HepG2 (cell line): ENCODE results near the gene RAB30. TPM values are rescaled to one million over a fixed set of nuclear protein-coding genes. Genes with fewer than 3 reads are reported as not detected.

ENCODE experiments used
- ATAC-seq: fragments of 200-7000 bp; cut with Tn5 transposase; 3 replicates; pipeline ENCODE4 v1.9.1; 2020; ENCODE audit warnings: mild to moderate bottlenecking, moderate library complexity
- BruUV-seq: library from RNA; stranded (reverse); fragments of 400-500 nt; replicated peaks from 2 replicates; lab custom pipeline; 2021; lab: Mats Ljungman, UMichigan
- CTCF ChIA-PET: fragments of 300-600 bp; formaldehyde crosslinking; extraction: SDS; loops from one replicate; lab custom pipeline; 2021; ENCODE audit warnings: low total read pairs, inconsistent platforms, low intra/inter-chr PET ratio; lab: Yijun Ruan, JAX
- POLR2A ChIA-PET: fragments of 350-600 bp; sonication (Branson Sonifier 250); formaldehyde crosslinking; loops from one replicate; lab custom pipeline; 2020; ENCODE audit warnings: antibody characterized with exemption, inconsistent platforms; lab: Yijun Ruan, JAX
- DNase-seq: peaks from one replicate; pipeline ENCODE4 v3.0.0-alpha.2; 2015; ENCODE audit warnings: low spot score
- FAIRE-seq: peaks from 3 replicates; lab custom pipeline; 2011; peaks lifted over from hg19 to GRCh38; lab: Jason Lieb, UNC
- H2AFZ ChIP-seq: one replicate; pipeline ENCODE4 v1.6.1; 2011; ENCODE audit warnings: low read length, inconsistent platforms
- H3K27ac ChIP-seq: fragments of 300-600 bp; 3 replicates; pipeline ENCODE4 v1.8.0; 2011; ENCODE audit warnings: mixed run types, mild to moderate bottlenecking, mixed read lengths, low read length, inconsistent platforms; ENCODE audit not compliant: insufficient read depth; ENCODE audit errors: extremely low read length
- H3K27me3 ChIP-seq, 2 experiments: fragments of 200-600 bp in 1 of 2; 2 replicates in 1 of 2; 3 replicates in 1 of 2; pipeline versions ENCODE4 v1.6.0 to v1.8.0; 2011; ENCODE audit warnings: low read length in 2 of 2, mild to moderate bottlenecking in 2 of 2, moderate library complexity in 2 of 2, inconsistent platforms in 1 of 2; ENCODE audit not compliant: insufficient read depth in 2 of 2, control insufficient read depth in 1 of 2
- H3K36me3 ChIP-seq, 2 experiments: fragments of 200-600 bp in 1 of 2; replicated peaks in 1 of 2; 2 replicates in 1 of 2; 3 replicates in 1 of 2; pipeline versions ENCODE4 v1.5.1 to v1.8.0; 2011; ENCODE audit warnings: low read length in 2 of 2, inconsistent platforms in 1 of 2; ENCODE audit not compliant: insufficient read depth in 2 of 2, control insufficient read depth in 1 of 2
- H3K4me1 ChIP-seq: 2 replicates; pipeline ENCODE4 v1.5.1; 2012; ENCODE audit warnings: low read length, inconsistent platforms; ENCODE audit not compliant: insufficient read depth
- H3K4me2 ChIP-seq: 2 replicates; pipeline ENCODE4 v1.6.0; 2011; ENCODE audit warnings: low read depth, low read length, inconsistent platforms
- H3K4me3 ChIP-seq, 3 experiments: fragments of 200-600 bp in 1 of 3; sonication (generic), shearing (Covaris generic) in 1 of 3; replicated peaks in 1 of 3; 2 replicates each; pipeline ENCODE4 v1.5.1; 2011 to 2016; ENCODE audit warnings: low read length in 3 of 3, inconsistent platforms in 2 of 3, low read depth in 2 of 3, mild to moderate bottlenecking in 2 of 3, control low read depth in 1 of 3, mixed read lengths in 1 of 3; ENCODE audit not compliant: insufficient read depth in 1 of 3
- H3K79me2 ChIP-seq: one replicate; pipeline ENCODE4 v1.6.1; 2011; ENCODE audit warnings: low read length, inconsistent platforms; ENCODE audit not compliant: insufficient read depth
- H3K9ac ChIP-seq: 2 replicates; pipeline ENCODE4 v1.6.0; 2011; ENCODE audit warnings: mild to moderate bottlenecking, low read depth, low read length, inconsistent platforms; ENCODE audit not compliant: insufficient read depth
- H3K9me3 ChIP-seq: 2 replicates; pipeline ENCODE4 v1.5.1; 2012; ENCODE audit warnings: mild to moderate bottlenecking, low read length
- H4K20me1 ChIP-seq: 2 replicates; pipeline ENCODE4 v1.6.0; 2011; ENCODE audit warnings: inconsistent platforms, mild to moderate bottlenecking, low read length, moderate library complexity; ENCODE audit not compliant: insufficient read depth
- HNRNPH1 ChIP-seq: fragments of 200-400 bp; formaldehyde crosslinking; optimal IDR thresholded peaks from 2 replicates; pipeline ENCODE3; 2017; ENCODE audit warnings: mild to moderate bottlenecking, low read depth, low read length
- LCORL ChIP-seq, 2 experiments: fragments of 450-650 bp in 1 of 2; sonication (generic) in 1 of 2; formaldehyde crosslinking in 1 of 2; IDR thresholded peaks; 2 replicates each; pipeline versions ENCODE4 v1.5.0 to v1.6.1; 2017 to 2020; ENCODE audit warnings: antibody characterized with exemption in 1 of 2, missing genetic modification reagents in 1 of 2
- WGBS: methylation state at CpG from one replicate; pipeline ENCODE4 v1.1.6; 2017; ENCODE audit warnings: low lambda C conversion rate; 5-methylcytosine and 5-hydroxymethylcytosine counted together
- in situ Hi-C: cut with HindIII; loops from 2 replicates; pipeline ENCODE4 v1.10.0; 2017; ENCODE audit warnings: low pct_unique_long_range_greater_than_20kb; ENCODE audit not compliant: extremely low pct_ligation_motif_present
- intact Hi-C: fragments of 100-400 bp; cut with micrococcal nuclease; formaldehyde crosslinking; loops from one replicate; pipeline ENCODE4 v1.10.0; 2022; ENCODE audit not compliant: unreplicated experiment
- polyA plus RNA-seq, 8 experiments: library from polyadenylated mRNA; depleted of rRNA in 3 of 8; stranded (reverse) in 7 of 8; unstranded in 1 of 8; fragments of >200 nt; fragmentation: Illumina TruSeq in 4 of 8; extraction: Trizol in 4 of 8; gene quantifications; 2 replicates each; pipeline versions ENCODE4 v1.2.1 to v1.2.3, GENCODE V29; 2011 to 2016; ENCODE audit warnings: low read depth in 4 of 8, missing spikeins in 1 of 8, mixed read lengths in 1 of 8; ENCODE audit not compliant: insufficient read depth in 1 of 8
- total RNA-seq, 5 experiments: library from RNA; depleted of rRNA; stranded (reverse); fragments of >200 nt; fragmentation: Illumina TruSeq; extraction: Trizol; gene quantifications; 2 replicates each; pipeline ENCODE4 v1.2.3, GENCODE V29; 2016; ENCODE audit warnings: low read depth in 1 of 5
- TF ChIP-seq, protein P1 (sequence below): sonication (generic); formaldehyde crosslinking; IDR thresholded peaks from 2 replicates; pipeline ENCODE4 v1.8.0; 2022; ENCODE audit warnings: mild to moderate bottlenecking, missing genetic modification reagents; ENCODE audit not compliant: insufficient replicate concordance
- TF ChIP-seq, protein P2 (sequence below): sonication (generic); formaldehyde crosslinking; IDR thresholded peaks from 2 replicates; pipeline ENCODE4 v1.4.0; 2020; ENCODE audit warnings: missing genetic modification reagents
- TF ChIP-seq, protein P3 (sequence below): sonication (generic); formaldehyde crosslinking; IDR thresholded peaks from 2 replicates; pipeline ENCODE4 v1.4.0; 2020; ENCODE audit warnings: missing genetic modification reagents

The RAB30 gene
- total and polyA plus RNA-seq, 2 of the 13 experiments (the other 11 are each of a cell fraction or from before 2014, with no cell fraction given), result 3.7 to 5.0 TPM

DNA sequence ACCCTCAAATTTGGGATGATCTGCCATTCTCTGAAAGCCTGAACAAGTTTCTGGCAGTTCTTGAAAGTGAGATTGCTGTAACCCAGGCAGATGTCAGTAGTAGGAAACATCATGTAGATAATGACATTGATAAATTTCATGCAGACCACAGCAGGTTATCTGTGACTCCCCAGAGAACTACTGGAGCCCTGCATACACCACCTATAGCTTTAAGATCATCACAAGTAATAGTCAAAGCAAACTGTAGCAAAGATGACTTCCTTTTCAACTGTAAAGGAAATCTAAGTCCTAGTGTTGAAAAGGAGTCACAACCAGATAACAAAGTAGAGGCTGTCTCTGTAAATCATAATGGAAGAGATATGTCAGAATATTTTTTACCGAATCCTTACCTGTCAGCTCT lies 139.1 kb downstream of the RAB30 start:
- intact Hi-C loops, result no loop called here

More for the DNA sequence above, 139.1 kb downstream of the RAB30 start:
- no peak overlapping the region for H3K9ac ChIP-seq
- TF ChIP-seq, protein P1, sequence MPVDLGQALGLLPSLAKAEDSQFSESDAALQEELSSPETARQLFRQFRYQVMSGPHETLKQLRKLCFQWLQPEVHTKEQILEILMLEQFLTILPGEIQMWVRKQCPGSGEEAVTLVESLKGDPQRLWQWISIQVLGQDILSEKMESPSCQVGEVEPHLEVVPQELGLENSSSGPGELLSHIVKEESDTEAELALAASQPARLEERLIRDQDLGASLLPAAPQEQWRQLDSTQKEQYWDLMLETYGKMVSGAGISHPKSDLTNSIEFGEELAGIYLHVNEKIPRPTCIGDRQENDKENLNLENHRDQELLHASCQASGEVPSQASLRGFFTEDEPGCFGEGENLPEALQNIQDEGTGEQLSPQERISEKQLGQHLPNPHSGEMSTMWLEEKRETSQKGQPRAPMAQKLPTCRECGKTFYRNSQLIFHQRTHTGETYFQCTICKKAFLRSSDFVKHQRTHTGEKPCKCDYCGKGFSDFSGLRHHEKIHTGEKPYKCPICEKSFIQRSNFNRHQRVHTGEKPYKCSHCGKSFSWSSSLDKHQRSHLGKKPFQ (CRISPR knock-in tag), result no peak
- TF ChIP-seq, protein P2, sequence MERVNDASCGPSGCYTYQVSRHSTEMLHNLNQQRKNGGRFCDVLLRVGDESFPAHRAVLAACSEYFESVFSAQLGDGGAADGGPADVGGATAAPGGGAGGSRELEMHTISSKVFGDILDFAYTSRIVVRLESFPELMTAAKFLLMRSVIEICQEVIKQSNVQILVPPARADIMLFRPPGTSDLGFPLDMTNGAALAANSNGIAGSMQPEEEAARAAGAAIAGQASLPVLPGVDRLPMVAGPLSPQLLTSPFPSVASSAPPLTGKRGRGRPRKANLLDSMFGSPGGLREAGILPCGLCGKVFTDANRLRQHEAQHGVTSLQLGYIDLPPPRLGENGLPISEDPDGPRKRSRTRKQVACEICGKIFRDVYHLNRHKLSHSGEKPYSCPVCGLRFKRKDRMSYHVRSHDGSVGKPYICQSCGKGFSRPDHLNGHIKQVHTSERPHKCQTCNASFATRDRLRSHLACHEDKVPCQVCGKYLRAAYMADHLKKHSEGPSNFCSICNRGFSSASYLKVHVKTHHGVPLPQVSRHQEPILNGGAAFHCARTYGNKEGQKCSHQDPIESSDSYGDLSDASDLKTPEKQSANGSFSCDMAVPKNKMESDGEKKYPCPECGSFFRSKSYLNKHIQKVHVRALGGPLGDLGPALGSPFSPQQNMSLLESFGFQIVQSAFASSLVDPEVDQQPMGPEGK (CRISPR knock-in tag), result no peak
- no peak for TF ChIP-seq HNRNPH1
- TF ChIP-seq, protein P3, sequence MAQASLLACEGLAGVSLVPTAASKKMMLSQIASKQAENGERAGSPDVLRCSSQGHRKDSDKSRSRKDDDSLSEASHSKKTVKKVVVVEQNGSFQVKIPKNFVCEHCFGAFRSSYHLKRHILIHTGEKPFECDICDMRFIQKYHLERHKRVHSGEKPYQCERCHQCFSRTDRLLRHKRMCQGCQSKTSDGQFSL (CRISPR knock-in tag), result no peak
- TF ChIP-seq LCORL (IDR thresholded peaks at IDR 0.05), result no peak
- TF ChIP-seq LCORL (CRISPR knock-in tag; IDR thresholded peaks at IDR 0.05), result no peak
- TF ChIP-seq, all 625 proteins: peak for 0
- H4K20me1 ChIP-seq, result no peaks in the 10 kb centered on the region
- WGBS, result 90% methylated on average over 1 of the region's 1 CpG
- peaks cover 0 to 26% of the 10 kb centered on the region in 2 experiments; a peak in 1 of 5 replicates for H3K36me3 ChIP-seq
- no peaks in the 10 kb centered on the region for H3K9me3 ChIP-seq
- H2AFZ ChIP-seq, result no peak overlapping the region
- ChIA-PET CTCF (no interaction called here), POLR2A (no interaction called here)
- H3K4me3 ChIP-seq, result no peak overlapping the region
- no TSS peak for BruUV-seq
- H3K27ac ChIP-seq, result no peak overlapping the region
- in situ Hi-C loops, result no loop called here
- DNase-seq (no peak), FAIRE-seq (no peak), ATAC-seq (no peak)
- no peaks in the 10 kb centered on the region for H3K79me2 ChIP-seq
- H3K4me2 ChIP-seq, result no peak overlapping the region
- H3K4me1 ChIP-seq, result peaks cover 6% of the 10 kb centered on the region
- H3K27me3 ChIP-seq, result no peaks in the 10 kb centered on the region
